ENCODE data around the gene ALKBH4.

- TF ChIP-seq CTCF (IDR thresholded peaks at IDR 0.05; ENCODE audit: low read length), result no peak
- no peak for TF ChIP-seq EZH2phosphoT487 (IDR thresholded peaks at IDR 0.05; ENCODE audit: low read length)
Observed at GRCh38 chr7:102424129-102424551, 40.5 kb downstream of the ALKBH4 start.

Data from MM.1S (cell line).